SK-N-SH treated with all-trans-retinoic acid at 6 μM for 48 hours (cell line): ENCODE measurements around the gene FAM184B.

ENCODE experiments used
- ATAC-seq: fragments of 200-7000 bp; cut with Tn5 transposase; 3 replicates; pipeline ENCODE4 v1.9.1; 2020; ENCODE audit warnings: mild to moderate bottlenecking, moderate library complexity
- ARNTL ChIP-seq: fragments of 450-650 bp; formaldehyde crosslinking; IDR thresholded peaks from 2 replicates; pipeline ENCODE4 v1.5.0; 2020; ENCODE audit warnings: low read depth, mild to moderate bottlenecking, moderate library complexity, borderline replicate concordance
- CREB5 ChIP-seq: fragments of 250-450 bp; sonication (Bioruptor Pico); IDR thresholded peaks from 2 replicates; pipeline ENCODE4 v1.5.1; 2020; ENCODE audit warnings: low read depth, mild to moderate bottlenecking, moderate library complexity
- CSDC2 ChIP-seq: fragments of 250-450 bp; sonication (Bioruptor Pico); IDR thresholded peaks from 2 replicates; pipeline ENCODE4 v1.5.0; 2020; ENCODE audit warnings: mild to moderate bottlenecking, moderate library complexity
- CSRNP3 ChIP-seq: fragments of 250-450 bp; sonication (Bioruptor Pico); IDR thresholded peaks from 2 replicates; pipeline ENCODE4 v1.5.1; 2021; ENCODE audit warnings: mild to moderate bottlenecking, moderate library complexity
- ESRRG ChIP-seq: fragments of 250-450 bp; sonication (Bioruptor Pico); IDR thresholded peaks from 2 replicates; pipeline ENCODE4 v1.6.1; 2021; ENCODE audit warnings: mild to moderate bottlenecking
- GLIS3 ChIP-seq: fragments of 250-450 bp; sonication (Bioruptor Pico); IDR thresholded peaks from 2 replicates; pipeline ENCODE4 v1.5.0; 2020; ENCODE audit warnings: mild to moderate bottlenecking, moderate library complexity
- ISL1 ChIP-seq: fragments of 250-450 bp; sonication (Bioruptor Pico); IDR thresholded peaks from 2 replicates; pipeline ENCODE4 v2.1.2; 2022; ENCODE audit warnings: mild to moderate bottlenecking, moderate library complexity
- OSR1 ChIP-seq: fragments of 250-450 bp; sonication (Bioruptor Pico); IDR thresholded peaks from 2 replicates; pipeline ENCODE4 v1.8.0; 2022; ENCODE audit warnings: moderate library complexity, mild to moderate bottlenecking, inconsistent platforms
- PPARA ChIP-seq: fragments of 250-450 bp; sonication (Bioruptor Pico); IDR thresholded peaks from 2 replicates; pipeline ENCODE4 v1.5.0; 2020; ENCODE audit warnings: mild to moderate bottlenecking, borderline replicate concordance
- RARB ChIP-seq: fragments of 250-450 bp; sonication (Bioruptor Pico); IDR thresholded peaks from 2 replicates; pipeline ENCODE4 v1.8.0; 2021; ENCODE audit warnings: mild to moderate bottlenecking, moderate library complexity
- SNAI2 ChIP-seq: fragments of 250-450 bp; sonication (Bioruptor Pico); IDR thresholded peaks from 2 replicates; pipeline ENCODE4 v1.5.0; 2020; ENCODE audit warnings: mild to moderate bottlenecking, moderate library complexity
- TCF4 ChIP-seq: fragments of 250-450 bp; sonication (Bioruptor Pico); IDR thresholded peaks from 2 replicates; pipeline ENCODE4 v1.8.0; 2021; ENCODE audit warnings: mild to moderate bottlenecking, moderate library complexity, borderline replicate concordance
- TOX ChIP-seq: fragments of 250-450 bp; sonication (Bioruptor Pico); IDR thresholded peaks from 2 replicates; pipeline ENCODE4 v1.8.0; 2021; ENCODE audit warnings: mild to moderate bottlenecking, moderate library complexity, borderline replicate concordance
- ZFP30 ChIP-seq: fragments of 450-650 bp; formaldehyde crosslinking; IDR thresholded peaks from 2 replicates; pipeline ENCODE4 v1.5.0; 2022; ENCODE audit warnings: mild to moderate bottlenecking, moderate library complexity
- ZNF565 ChIP-seq: fragments of 450-650 bp; formaldehyde crosslinking; conservative IDR thresholded peaks from 2 replicates; pipeline ENCODE4 v1.5.0; 2020; ENCODE audit warnings: low read depth, mild to moderate bottlenecking, moderate library complexity
- ZNF8 ChIP-seq: fragments of 450-650 bp; formaldehyde crosslinking; IDR thresholded peaks from 2 replicates; pipeline ENCODE4 v1.5.0; 2020; ENCODE audit warnings: mild to moderate bottlenecking, moderate library complexity
- TF ChIP-seq, protein P1 (sequence below): fragments of 250-450 bp; sonication (Bioruptor Pico); IDR thresholded peaks from 2 replicates; pipeline ENCODE4 v1.8.0; 2021; ENCODE audit warnings: low read depth, mild to moderate bottlenecking, moderate library complexity, borderline replicate concordance
- TF ChIP-seq, protein P2 (sequence below): fragments of 250-450 bp; sonication (Bioruptor Pico); IDR thresholded peaks from 2 replicates; pipeline ENCODE4 v1.8.0; 2020; ENCODE audit warnings: mild to moderate bottlenecking, moderate library complexity, borderline replicate concordance

Gene FAM184B

DNA sequence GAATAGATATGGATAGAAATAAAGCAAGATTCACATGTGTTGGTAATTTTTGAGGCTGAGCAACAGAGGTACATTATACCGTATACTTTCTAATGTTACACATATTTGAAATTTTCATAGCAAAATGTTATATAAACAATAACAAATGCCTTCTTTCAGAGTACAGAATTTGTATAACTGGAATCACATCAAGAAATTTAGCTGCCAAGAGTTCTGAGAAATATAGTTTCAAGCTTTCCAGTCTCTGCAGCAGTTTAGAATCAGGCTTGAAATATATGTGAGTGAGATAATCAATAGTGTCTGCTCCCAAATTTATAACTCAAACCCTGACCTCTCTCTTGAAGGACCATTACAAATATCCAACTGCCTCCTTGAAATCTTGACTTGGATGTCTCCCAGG, 23.8 kb downstream of the FAM184B start (continued):
- TF ChIP-seq, protein P1, sequence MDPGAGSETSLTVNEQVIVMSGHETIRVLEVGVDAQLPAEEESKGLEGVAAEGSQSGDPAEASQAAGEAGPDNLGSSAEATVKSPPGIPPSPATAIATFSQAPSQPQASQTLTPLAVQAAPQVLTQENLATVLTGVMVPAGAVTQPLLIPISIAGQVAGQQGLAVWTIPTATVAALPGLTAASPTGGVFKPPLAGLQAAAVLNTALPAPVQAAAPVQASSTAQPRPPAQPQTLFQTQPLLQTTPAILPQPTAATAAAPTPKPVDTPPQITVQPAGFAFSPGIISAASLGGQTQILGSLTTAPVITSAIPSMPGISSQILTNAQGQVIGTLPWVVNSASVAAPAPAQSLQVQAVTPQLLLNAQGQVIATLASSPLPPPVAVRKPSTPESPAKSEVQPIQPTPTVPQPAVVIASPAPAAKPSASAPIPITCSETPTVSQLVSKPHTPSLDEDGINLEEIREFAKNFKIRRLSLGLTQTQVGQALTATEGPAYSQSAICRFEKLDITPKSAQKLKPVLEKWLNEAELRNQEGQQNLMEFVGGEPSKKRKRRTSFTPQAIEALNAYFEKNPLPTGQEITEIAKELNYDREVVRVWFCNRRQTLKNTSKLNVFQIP (CRISPR knock-in tag), result no peak
- TF ChIP-seq, all 23 proteins: peak for 0

GRCh38 chr4:17753646-17754045, 27.8 kb downstream of the FAM184B start:
- no peak for ATAC-seq
- TF ChIP-seq OSR1 (CRISPR knock-in tag), result no peak
- TF ChIP-seq ZNF565, result no peak

DNA sequence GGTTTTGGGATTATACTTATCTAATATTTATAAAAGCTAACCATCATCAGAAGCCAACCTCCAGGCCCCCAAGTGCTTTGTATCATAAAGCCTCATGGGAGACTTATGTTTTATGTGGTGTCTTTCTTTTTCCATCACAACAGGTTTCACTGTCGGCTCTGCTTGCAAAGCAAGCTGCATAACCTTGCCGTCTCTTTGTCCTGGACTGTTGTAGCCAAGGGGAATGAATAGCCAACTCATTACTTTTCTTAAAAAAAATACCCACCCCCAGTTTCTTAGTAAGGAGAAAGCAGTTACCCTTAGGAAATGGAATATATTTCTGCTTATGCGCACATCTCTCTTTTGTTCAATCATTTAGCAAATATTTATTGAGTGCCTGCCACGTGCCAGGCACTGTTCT, 40.7 kb downstream of the FAM184B start:
- no peak for ATAC-seq

GRCh38 chr4:17736484-17736883, 44.9 kb downstream of the FAM184B start:
- TF ChIP-seq SNAI2 (CRISPR knock-in tag) (no peak), RARB (CRISPR knock-in tag) (no peak), ISL1 (CRISPR knock-in tag) (no peak), ESRRG (CRISPR knock-in tag) (no peak), GLIS3 (CRISPR knock-in tag) (no peak), PPARA (CRISPR knock-in tag) (no peak), ZNF565 (no peak), CREB5 (no peak), CSRNP3 (CRISPR knock-in tag) (no peak), TCF4 (CRISPR knock-in tag) (no peak), CSDC2 (CRISPR knock-in tag) (no peak), TOX (CRISPR knock-in tag) (no peak)
- TF ChIP-seq, protein P2, sequence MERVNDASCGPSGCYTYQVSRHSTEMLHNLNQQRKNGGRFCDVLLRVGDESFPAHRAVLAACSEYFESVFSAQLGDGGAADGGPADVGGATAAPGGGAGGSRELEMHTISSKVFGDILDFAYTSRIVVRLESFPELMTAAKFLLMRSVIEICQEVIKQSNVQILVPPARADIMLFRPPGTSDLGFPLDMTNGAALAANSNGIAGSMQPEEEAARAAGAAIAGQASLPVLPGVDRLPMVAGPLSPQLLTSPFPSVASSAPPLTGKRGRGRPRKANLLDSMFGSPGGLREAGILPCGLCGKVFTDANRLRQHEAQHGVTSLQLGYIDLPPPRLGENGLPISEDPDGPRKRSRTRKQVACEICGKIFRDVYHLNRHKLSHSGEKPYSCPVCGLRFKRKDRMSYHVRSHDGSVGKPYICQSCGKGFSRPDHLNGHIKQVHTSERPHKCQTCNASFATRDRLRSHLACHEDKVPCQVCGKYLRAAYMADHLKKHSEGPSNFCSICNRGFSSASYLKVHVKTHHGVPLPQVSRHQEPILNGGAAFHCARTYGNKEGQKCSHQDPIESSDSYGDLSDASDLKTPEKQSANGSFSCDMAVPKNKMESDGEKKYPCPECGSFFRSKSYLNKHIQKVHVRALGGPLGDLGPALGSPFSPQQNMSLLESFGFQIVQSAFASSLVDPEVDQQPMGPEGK, result no peak
- ATAC-seq, result no peak

More for the DNA sequence above, 40.7 kb downstream of the FAM184B start:
- no peak for TF ChIP-seq CSDC2 (CRISPR knock-in tag)
- no peak for TF ChIP-seq ZNF8 (CRISPR knock-in tag)
- TF ChIP-seq TCF4 (CRISPR knock-in tag), result no peak
- TF ChIP-seq ARNTL (CRISPR knock-in tag), result no peak
- no peak for TF ChIP-seq ZFP30
- TF ChIP-seq, protein P1 (CRISPR knock-in tag), result no peak
- TF ChIP-seq CSRNP3 (CRISPR knock-in tag), result no peak
- no peak for TF ChIP-seq ISL1 (CRISPR knock-in tag)
- TF ChIP-seq GLIS3 (CRISPR knock-in tag), result no peak
- no peak for TF ChIP-seq ZNF565
